CD14-positive monocyte (primary cell): ENCODE data around the gene STK32C. TPM values are rescaled to one million over a fixed set of nuclear protein-coding genes. Genes with fewer than 3 reads are reported as not detected.

Source experiments
- DNase-seq, 3 donors: peaks; one replicate each; pipeline ENCODE4 v3.0.0-alpha.2; 2011 to 2022
- H2AFZ ChIP-seq: 2 replicates; pipeline ENCODE4 v1.6.0; 2012; ENCODE audit warnings: mild to moderate bottlenecking, low read depth, low read length, inconsistent platforms; ENCODE audit not compliant: insufficient read depth, poor library complexity, severe bottlenecking
- H3K27ac ChIP-seq, 2 donors: 1 replicate in 1 of 2; 2 replicates in 1 of 2; pipeline ENCODE4 v1.5.1; 2012 to 2013; ENCODE audit warnings: low read length in 2 of 2, control low read depth in 1 of 2, inconsistent platforms in 1 of 2, low read depth in 1 of 2, mild to moderate bottlenecking in 1 of 2
- H3K27me3 ChIP-seq, 2 donors: one replicate each; pipeline versions ENCODE4 v1.6.0 to v1.6.1; 2011 to 2013; ENCODE audit warnings: low read length in 2 of 2; ENCODE audit not compliant: control insufficient read depth in 2 of 2, insufficient read depth in 2 of 2
- H3K36me3 ChIP-seq, 2 donors: replicated peaks in 1 of 2; 1 replicate in 1 of 2; 2 replicates in 1 of 2; pipeline versions ENCODE4 v1.5.1 to v1.6.1; 2012 to 2013; ENCODE audit warnings: low read length in 2 of 2, control low read depth in 1 of 2, inconsistent platforms in 1 of 2, mild to moderate bottlenecking in 1 of 2; ENCODE audit not compliant: insufficient read depth in 2 of 2, control insufficient read depth in 1 of 2
- H3K4me1 ChIP-seq, 2 donors: 1 replicate in 1 of 2; 2 replicates in 1 of 2; pipeline versions ENCODE4 v1.5.1 to v1.6.1; 2012 to 2013; ENCODE audit warnings: low read length in 2 of 2, control low read depth in 1 of 2, inconsistent platforms in 1 of 2, mild to moderate bottlenecking in 1 of 2, moderate library complexity in 1 of 2; ENCODE audit not compliant: insufficient read depth in 2 of 2, control insufficient read depth in 1 of 2
- H3K4me2 ChIP-seq: replicated peaks from 2 replicates; pipeline ENCODE3; 2012; ENCODE audit warnings: low read length, moderate library complexity, mild to moderate bottlenecking; ENCODE audit not compliant: poor library complexity, severe bottlenecking; ENCODE audit errors: extremely low read depth
- H3K4me3 ChIP-seq, 3 experiments: fragments of 200-600 bp in 1 of 3; sonication (generic) in 1 of 3; replicated peaks in 1 of 3; 1 replicate in 2 of 3; 2 replicates in 1 of 3; pipeline ENCODE4 v1.5.1; 2011 to 2013; ENCODE audit warnings: low read length in 3 of 3, mild to moderate bottlenecking in 3 of 3, control low read depth in 2 of 3, low read depth in 2 of 3, inconsistent platforms in 1 of 3, moderate library complexity in 1 of 3
- H3K79me2 ChIP-seq: 2 replicates; pipeline ENCODE4 v1.6.0; 2012; ENCODE audit warnings: mild to moderate bottlenecking, control low read depth, inconsistent platforms, low read length, moderate library complexity; ENCODE audit not compliant: insufficient read depth
- H3K9ac ChIP-seq: 2 replicates; pipeline ENCODE4 v1.6.0; 2017; ENCODE audit warnings: low read length, mild to moderate bottlenecking; ENCODE audit not compliant: insufficient read depth, poor library complexity, severe bottlenecking
- H3K9me3 ChIP-seq, 2 donors: replicated peaks in 1 of 2; 1 replicate in 1 of 2; 2 replicates in 1 of 2; pipeline versions ENCODE4 v1.5.1 to v1.6.1; 2012 to 2013; ENCODE audit warnings: low read length in 2 of 2, control low read depth in 1 of 2; ENCODE audit not compliant: control insufficient read depth in 1 of 2, insufficient read depth in 1 of 2
- H4K20me1 ChIP-seq: 2 replicates; pipeline ENCODE4 v1.6.0; 2012; ENCODE audit warnings: mild to moderate bottlenecking, low read length, control low read depth, moderate library complexity; ENCODE audit not compliant: insufficient read depth
- H3K27ac Mint-ChIP-seq, 7 donors: one replicate each; pipeline ENCODE4 v1.8.0; 2020; ENCODE audit warnings: mild to moderate bottlenecking in 7 of 7, mixed read lengths in 7 of 7, moderate library complexity in 6 of 7, inconsistent platforms in 2 of 7
- H3K27me3 Mint-ChIP-seq, 3 donors: one replicate each; pipeline ENCODE4 v1.8.0; 2021 to 2022; ENCODE audit warnings: low read depth in 3 of 3, mild to moderate bottlenecking in 3 of 3, mixed read lengths in 3 of 3, moderate library complexity in 3 of 3, inconsistent platforms in 1 of 3
- H3K36me3 Mint-ChIP-seq, 2 donors: one replicate each; pipeline ENCODE4 v1.8.0; 2020; ENCODE audit warnings: mixed read lengths in 2 of 2, inconsistent platforms in 1 of 2, mild to moderate bottlenecking in 1 of 2
- H3K4me1 Mint-ChIP-seq: one replicate; pipeline ENCODE4 v1.8.0; 2020; ENCODE audit warnings: mild to moderate bottlenecking, mixed read lengths
- H3K4me3 Mint-ChIP-seq, 2 donors: one replicate each; pipeline ENCODE4 v1.8.0; 2020; ENCODE audit warnings: mild to moderate bottlenecking in 2 of 2, mixed read lengths in 2 of 2, moderate library complexity in 1 of 2
- H3K9me3 Mint-ChIP-seq, 7 donors: one replicate each; pipeline ENCODE4 v1.8.0; 2020 to 2022; ENCODE audit warnings: mixed read lengths in 7 of 7, mild to moderate bottlenecking in 6 of 7, moderate library complexity in 6 of 7, inconsistent platforms in 2 of 7
- CTCF ChIP-seq: fragments of 200-600 bp; IDR thresholded peaks from one replicate; pipeline ENCODE4 v1.8.0; 2022; ENCODE audit warnings: antibody characterized with exemption, mild to moderate bottlenecking
- WGBS: methylation state at CpG from one replicate; pipeline ENCODE4 v1.1.5; 2013; ENCODE audit warnings: missing lambda C conversion rate; ENCODE audit not compliant: insufficient coverage; 5-methylcytosine and 5-hydroxymethylcytosine counted together
- intact Hi-C, 2 donors: fragments of 100-400 bp; cut with micrococcal nuclease; formaldehyde crosslinking; loops; one replicate each; pipeline versions ENCODE4 v1.15.0 to v1.15.1; 2023
- polyA plus RNA-seq, 3 donors: library from polyadenylated mRNA; depleted of rRNA in 1 of 3; unstranded in 2 of 3; stranded (reverse) in 1 of 3; fragments of 300-500 nt in 2 of 3; fragments of >200 nt in 1 of 3; fragmentation: Illumina TruSeq in 2 of 3; gene quantifications; 1 replicate in 2 of 3; 2 replicates in 1 of 3; pipeline ENCODE4 v1.2.3, GENCODE V29; 2012 to 2021

STK32C gene
- polyA plus RNA-seq, 3 donors = 13.6 to 22.8 (median 18.4) TPM

- no peak for TF ChIP-seq CTCF
- Histone ChIP-seq H3K4me1 (peaks cover 0 to 3% of the 10 kb centered on the region in 2 donors), H3K36me3 (no peaks in the 10 kb centered on the region), H3K4me3 (no peak overlapping the region), H3K4me2 (no peak overlapping the region), H3K27me3 (peaks cover 16 to 39% of the 10 kb centered on the region in 2 donors), H4K20me1 (no peaks in the 10 kb centered on the region), H3K9me3 (peaks cover 3 to 7% of the 10 kb centered on the region in 2 donors), H3K27ac (no peak overlapping the region), H3K9ac (no peak overlapping the region), H3K79me2 (no peaks in the 10 kb centered on the region), H2AFZ (no peak overlapping the region)
- DNase-seq = no peak
- no peaks in the 10 kb centered on the region for H3K4me1 Mint-ChIP-seq
- peaks cover 0 to 7% (median 0%) of the 10 kb centered on the region in 7 donors for H3K9me3 Mint-ChIP-seq
- H3K4me3 Mint-ChIP-seq = no peak overlapping the region
- no peak overlapping the region for H3K27ac Mint-ChIP-seq
- peaks cover 0 to 3% of the 10 kb centered on the region in 2 donors for H3K36me3 Mint-ChIP-seq
- WGBS = 46% methylated on average over 12 of the region's 14 CpGs
- peaks cover 41 to 59% (median 52%) of the 10 kb centered on the region in 3 donors for H3K27me3 Mint-ChIP-seq
- intact Hi-C loops = no loop called here
Observed at GRCh38 chr10:132180736-132181135, 127.0 kb downstream of the STK32C start.

GRCh38 chr10:132179551-132180392, 128.0 kb downstream of the STK32C start:
- Histone ChIP-seq H3K9me3 (peaks cover 0 to 1% of the 10 kb centered on the region in 2 donors), H4K20me1 (no peaks in the 10 kb centered on the region), H3K4me2 (no peak overlapping the region), H2AFZ (no peak overlapping the region), H3K27ac (no peak overlapping the region), H3K4me3 (no peak overlapping the region), H3K79me2 (no peaks in the 10 kb centered on the region), H3K9ac (no peak overlapping the region), H3K4me1 (no peaks in the 10 kb centered on the region), H3K27me3 (peaks cover 7 to 36% of the 10 kb centered on the region in 2 donors), H3K36me3 (no peaks in the 10 kb centered on the region)
- no peak overlapping the region for H3K27ac Mint-ChIP-seq
- DNase-seq = no peak
- H3K36me3 Mint-ChIP-seq = peaks cover 0 to under 1% of the 10 kb centered on the region in 2 donors
- no peak for TF ChIP-seq CTCF
- H3K9me3 Mint-ChIP-seq = peaks cover 0 to 4% (median 0%) of the 10 kb centered on the region in 7 donors
- WGBS = 85% methylated on average over 11 of the region's 16 CpGs
- H3K4me3 Mint-ChIP-seq = no peak overlapping the region
- no peaks in the 10 kb centered on the region for H3K4me1 Mint-ChIP-seq
- H3K27me3 Mint-ChIP-seq = peaks cover 39 to 56% (median 49%) of the 10 kb centered on the region in 3 donors
- intact Hi-C loops = no loop called here
